Keratinocyte (primary cell): Measurements from ENCODE around the gene TMC8.

Experiments used
- CTCF ChIP-seq, 3 experiments: IDR thresholded peaks in 1 of 3; conservative IDR thresholded peaks in 1 of 3; optimal IDR thresholded peaks in 1 of 3; 2 replicates in 2 of 3; 3 replicates in 1 of 3; pipeline versions ENCODE3 to v1.5.1; 2011; ENCODE audit warnings: low read length in 3 of 3, mild to moderate bottlenecking in 3 of 3, moderate library complexity in 2 of 3, control low read depth in 1 of 3, inconsistent platforms in 1 of 3; ENCODE audit not compliant: insufficient read depth in 2 of 3; ENCODE audit errors: extremely low read depth in 1 of 3
- EZH2 ChIP-seq: IDR thresholded peaks from one replicate; pipeline ENCODE4 v1.6.1; 2012; ENCODE audit warnings: inconsistent platforms, mild to moderate bottlenecking, low read length, moderate library complexity

DNA sequence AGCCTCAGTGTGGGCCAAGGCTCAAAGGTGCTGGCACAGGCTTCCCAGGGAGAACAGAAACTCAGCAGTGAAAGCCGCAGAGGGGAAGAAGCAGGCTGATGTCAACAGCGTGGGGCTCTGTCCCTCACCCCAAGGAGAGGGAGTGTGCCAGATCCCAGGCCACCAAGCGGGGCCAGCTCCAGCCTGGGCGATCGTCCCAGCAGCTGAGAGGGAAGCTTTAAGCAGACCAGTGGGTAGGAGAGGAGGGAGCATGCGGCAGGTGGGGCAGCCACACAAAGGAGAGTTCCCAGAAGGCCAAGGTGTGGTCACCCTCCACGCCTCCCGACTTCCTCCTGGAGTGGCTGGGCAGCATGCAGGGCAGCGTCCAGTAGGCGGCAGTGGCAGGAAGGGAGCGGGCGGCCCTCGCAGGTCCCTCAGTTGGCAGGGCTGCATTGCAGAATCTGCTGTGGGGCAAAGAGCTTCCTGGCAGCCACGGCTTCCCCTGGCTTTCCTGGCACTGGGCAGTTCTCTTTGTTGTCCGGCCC, 43.8 kb downstream of the TMC8 start:
- TF ChIP-seq CTCF (optimal IDR thresholded peaks at IDR 0.05 in 1 of 3, IDR thresholded peaks at IDR 0.05 in 1 of 3, conservative IDR thresholded peaks at IDR 0.05 in 1 of 3; ENCODE audit: extremely low read depth in 1 of 3, insufficient read depth in 2 of 3, low read length in 3 of 3), result peak in 1 of 3 experiments; percentile 12
- TF ChIP-seq EZH2, result no peak
